HepG2 (cell line): Measurements from ENCODE around the gene BATF. TPM values are rescaled to one million over a fixed set of nuclear protein-coding genes. Genes with fewer than 3 reads are reported as not detected.

Experiments used
- CBX2 ChIP-seq, 2 experiments: fragments of 200-600 bp in 1 of 2; sonication (generic); formaldehyde crosslinking in 1 of 2; IDR thresholded peaks; 2 replicates each; pipeline versions ENCODE4 v1.7.0 to v1.8.1; 2018 to 2022; ENCODE audit warnings: low read depth in 2 of 2, low read length in 1 of 2, mild to moderate bottlenecking in 1 of 2, missing genetic modification reagents in 1 of 2
- CTCF ChIP-seq: sonication (generic); formaldehyde crosslinking; IDR thresholded peaks from 2 replicates; pipeline ENCODE4 v1.5.0; 2020; ENCODE audit warnings: mild to moderate bottlenecking, missing genetic modification reagents, moderate library complexity
- E2F5 ChIP-seq: sonication (generic); formaldehyde crosslinking; conservative IDR thresholded peaks from 2 replicates; pipeline ENCODE4 v1.4.0; 2020; ENCODE audit warnings: missing genetic modification reagents
- FOXA3 ChIP-seq: IDR thresholded peaks from 2 replicates; pipeline ENCODE4 v1.6.1; 2016; ENCODE audit warnings: missing genetic modification reagents, missing compliant biosample characterization
- GPBP1L1 ChIP-seq: sonication (generic); formaldehyde crosslinking; IDR thresholded peaks from 2 replicates; pipeline ENCODE4 v1.5.0; 2020; ENCODE audit warnings: mild to moderate bottlenecking, missing genetic modification reagents
- JUND ChIP-seq: sonication (generic); formaldehyde crosslinking; IDR thresholded peaks from 2 replicates; pipeline ENCODE4 v1.8.0; 2022; ENCODE audit warnings: mild to moderate bottlenecking, missing genetic modification reagents
- KLF15 ChIP-seq: sonication (generic); formaldehyde crosslinking; IDR thresholded peaks from 2 replicates; pipeline ENCODE4 v1.8.1; 2023; ENCODE audit warnings: borderline replicate concordance, mild to moderate bottlenecking, inconsistent platforms, missing genetic modification reagents, mixed read lengths
- KMT2B ChIP-seq: IDR thresholded peaks from 2 replicates; pipeline ENCODE4 v1.6.1; 2016; ENCODE audit warnings: missing genetic modification reagents, missing compliant biosample characterization
- NFKBIZ ChIP-seq: IDR thresholded peaks from 2 replicates; pipeline ENCODE4 v1.6.1; 2018; ENCODE audit warnings: missing genetic modification reagents, missing compliant biosample characterization
- PHB2 ChIP-seq: fragments of 450-650 bp; IDR thresholded peaks from 2 replicates; pipeline ENCODE4 v1.6.1; 2018; ENCODE audit not compliant: partially characterized antibody
- PHF21A ChIP-seq: sonication (generic); formaldehyde crosslinking; IDR thresholded peaks from 2 replicates; pipeline ENCODE4 v1.5.0; 2020; ENCODE audit warnings: mild to moderate bottlenecking, missing genetic modification reagents
- SMAD3 ChIP-seq: sonication (generic); formaldehyde crosslinking; IDR thresholded peaks from 2 replicates; pipeline ENCODE4 v1.4.0; 2020; ENCODE audit warnings: missing genetic modification reagents
- TBP ChIP-seq: sonication (generic); formaldehyde crosslinking; IDR thresholded peaks from 2 replicates; pipeline ENCODE4 v1.5.0; 2020; ENCODE audit warnings: missing genetic modification reagents
- WIZ ChIP-seq: sonication (generic); formaldehyde crosslinking; IDR thresholded peaks from 2 replicates; pipeline ENCODE4 v1.5.1; 2020; ENCODE audit warnings: mild to moderate bottlenecking, missing genetic modification reagents
- ZNF331 ChIP-seq: sonication (generic); formaldehyde crosslinking; IDR thresholded peaks from 2 replicates; pipeline ENCODE4 v1.4.0; 2020; ENCODE audit warnings: missing genetic modification reagents
- ZNF367 ChIP-seq: sonication (generic); formaldehyde crosslinking; IDR thresholded peaks from 2 replicates; pipeline ENCODE4 v1.4.0; 2020; ENCODE audit warnings: missing genetic modification reagents, borderline replicate concordance
- ZNF382 ChIP-seq: sonication (generic); formaldehyde crosslinking; IDR thresholded peaks from 2 replicates; pipeline ENCODE4 v1.5.0; 2020; ENCODE audit warnings: missing genetic modification reagents, mild to moderate bottlenecking, borderline replicate concordance
- ZNF547 ChIP-seq: sonication (generic); formaldehyde crosslinking; IDR thresholded peaks from 2 replicates; pipeline ENCODE4 v1.5.1; 2020; ENCODE audit warnings: mild to moderate bottlenecking, missing genetic modification reagents
- ZNF576 ChIP-seq: sonication (generic); formaldehyde crosslinking; IDR thresholded peaks from 2 replicates; pipeline ENCODE4 v1.4.0; 2020; ENCODE audit warnings: mild to moderate bottlenecking, missing genetic modification reagents
- ZNF605 ChIP-seq: sonication (generic); formaldehyde crosslinking; IDR thresholded peaks from 2 replicates; pipeline ENCODE4 v1.8.0; 2022; ENCODE audit warnings: mild to moderate bottlenecking, missing genetic modification reagents
- ZNF674 ChIP-seq: sonication (generic); formaldehyde crosslinking; IDR thresholded peaks from 2 replicates; pipeline ENCODE4 v1.5.0; 2020; ENCODE audit warnings: low read depth, mild to moderate bottlenecking, missing genetic modification reagents
- polyA plus RNA-seq, 8 experiments: library from polyadenylated mRNA; depleted of rRNA in 3 of 8; stranded (reverse) in 7 of 8; unstranded in 1 of 8; fragments of >200 nt; fragmentation: Illumina TruSeq in 4 of 8; extraction: Trizol in 4 of 8; gene quantifications; 2 replicates each; pipeline versions ENCODE4 v1.2.1 to v1.2.3, GENCODE V29; 2011 to 2016; ENCODE audit warnings: low read depth in 4 of 8, missing spikeins in 1 of 8, mixed read lengths in 1 of 8; ENCODE audit not compliant: insufficient read depth in 1 of 8
- total RNA-seq, 5 experiments: library from RNA; depleted of rRNA; stranded (reverse); fragments of >200 nt; fragmentation: Illumina TruSeq; extraction: Trizol; gene quantifications; 2 replicates each; pipeline ENCODE4 v1.2.3, GENCODE V29; 2016; ENCODE audit warnings: low read depth in 1 of 5
- TF ChIP-seq, protein P1 (sequence below): sonication (generic); formaldehyde crosslinking; IDR thresholded peaks from 2 replicates; pipeline ENCODE4 v1.5.0; 2020; ENCODE audit warnings: mild to moderate bottlenecking, missing genetic modification reagents

The BATF gene
- total and polyA plus RNA-seq, 2 of the 13 experiments (the other 11 are each of a cell fraction or from before 2014, with no cell fraction given): 0.22 to 0.37 TPM

GRCh38 chr14:75578786-75579337, 56.6 kb downstream of the BATF start (continued):
- TF ChIP-seq E2F5 (CRISPR knock-in tag) (no peak), PHB2 (no peak), GPBP1L1 (CRISPR knock-in tag) (no peak), SMAD3 (CRISPR knock-in tag) (0 out of 2 replicates have a peak, but pooled peaks have one; percentile 2), CTCF (CRISPR knock-in tag) (peak; percentile 24; the same call in 1 of the 2 replicates), JUND (CRISPR knock-in tag) (no peak), PHF21A (CRISPR knock-in tag) (0 out of 2 replicates have a peak, but pooled peaks have one; percentile 28), NFKBIZ (CRISPR knock-in tag) (no peak), ZNF367 (0 out of 2 replicates have a peak, but pooled peaks have one; percentile 29), WIZ (CRISPR knock-in tag) (0 out of 2 replicates have a peak, but pooled peaks have one; percentile 41), ZNF382 (CRISPR knock-in tag) (no peak), ZNF547 (0 out of 2 replicates have a peak, but pooled peaks have one; percentile 5), ZNF576 (CRISPR knock-in tag) (0 out of 2 replicates have a peak, but pooled peaks have one; percentile 10), KMT2B (CRISPR knock-in tag) (0 out of 2 replicates have a peak, but pooled peaks have one; percentile 1), CBX2 (IDR thresholded peaks at IDR 0.05; ENCODE audit: low read depth, low read length) (no peak), CBX2 (CRISPR knock-in tag; IDR thresholded peaks at IDR 0.05; ENCODE audit: low read depth) (0 out of 2 replicates have a peak, but pooled peaks have one; percentile 26), ZNF605 (CRISPR knock-in tag) (peak; percentile 11; the same call in 1 of the 2 replicates), FOXA3 (CRISPR knock-in tag) (0 out of 2 replicates have a peak, but pooled peaks have one; percentile 8), ZNF331 (CRISPR knock-in tag) (no peak), ZNF674 (CRISPR knock-in tag) (no peak), TBP (CRISPR knock-in tag) (no peak), KLF15 (CRISPR knock-in tag) (no peak)
- TF ChIP-seq, protein P1, sequence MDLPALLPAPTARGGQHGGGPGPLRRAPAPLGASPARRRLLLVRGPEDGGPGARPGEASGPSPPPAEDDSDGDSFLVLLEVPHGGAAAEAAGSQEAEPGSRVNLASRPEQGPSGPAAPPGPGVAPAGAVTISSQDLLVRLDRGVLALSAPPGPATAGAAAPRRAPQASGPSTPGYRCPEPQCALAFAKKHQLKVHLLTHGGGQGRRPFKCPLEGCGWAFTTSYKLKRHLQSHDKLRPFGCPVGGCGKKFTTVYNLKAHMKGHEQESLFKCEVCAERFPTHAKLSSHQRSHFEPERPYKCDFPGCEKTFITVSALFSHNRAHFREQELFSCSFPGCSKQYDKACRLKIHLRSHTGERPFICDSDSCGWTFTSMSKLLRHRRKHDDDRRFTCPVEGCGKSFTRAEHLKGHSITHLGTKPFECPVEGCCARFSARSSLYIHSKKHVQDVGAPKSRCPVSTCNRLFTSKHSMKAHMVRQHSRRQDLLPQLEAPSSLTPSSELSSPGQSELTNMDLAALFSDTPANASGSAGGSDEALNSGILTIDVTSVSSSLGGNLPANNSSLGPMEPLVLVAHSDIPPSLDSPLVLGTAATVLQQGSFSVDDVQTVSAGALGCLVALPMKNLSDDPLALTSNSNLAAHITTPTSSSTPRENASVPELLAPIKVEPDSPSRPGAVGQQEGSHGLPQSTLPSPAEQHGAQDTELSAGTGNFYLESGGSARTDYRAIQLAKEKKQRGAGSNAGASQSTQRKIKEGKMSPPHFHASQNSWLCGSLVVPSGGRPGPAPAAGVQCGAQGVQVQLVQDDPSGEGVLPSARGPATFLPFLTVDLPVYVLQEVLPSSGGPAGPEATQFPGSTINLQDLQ (CRISPR knock-in tag): no peak
